ENCODE data around the gene RUNDC1. TPM values are rescaled to one million over a fixed set of nuclear protein-coding genes. Genes with fewer than 3 reads are reported as not detected.

RUNDC1 gene
- total and polyA plus RNA-seq, 7 donors = 8.7 to 17.8 (median 10.6) TPM

GRCh38 chr17:43033948-43034881 lies 53.9 kb downstream of the RUNDC1 start:
- ATAC-seq = no peak
- 51 to 60% (median 53%) methylated on average over 12 of the region's 12 CpGs for WGBS, 3 donors
- intact Hi-C loops (cut with DNase I) = no loop called here

GRCh38 chr17:43034894-43035293 lies 54.5 kb downstream of the RUNDC1 start:
- Histone ChIP-seq H3K36me3 (ENCODE audit: insufficient read depth in 1 of 2, low read depth in 1 of 2) (no peaks in the 10 kb centered on the region), H3K27me3 (ENCODE audit: insufficient read depth in 3 of 3, low read length in 2 of 3) (no peaks in the 10 kb centered on the region), H3K4me1 (peaks cover under 1% of the 10 kb centered on the region), H3K4me3 (no peak overlapping the region), H3K9me3 (no peaks in the 10 kb centered on the region), H3K27ac (no peak overlapping the region)
- ATAC-seq = no peak
- no peak for TF ChIP-seq CTCF (IDR thresholded peaks at IDR 0.05)
- 72 to 83% (median 81%) methylated on average over 3 of the region's 3 CpGs for WGBS, 3 donors
- intact Hi-C loops (cut with DNase I) = no loop called here
- no peak for DNase-seq

More at GRCh38 chr17:43033948-43034881, 53.9 kb downstream of the RUNDC1 start:
- H3K4me1 ChIP-seq = peaks cover 4% of the 10 kb centered on the region
- TF ChIP-seq CTCF (IDR thresholded peaks at IDR 0.05) = no peak
- no peaks in the 10 kb centered on the region for H3K36me3 ChIP-seq (ENCODE audit: insufficient read depth in 1 of 2, low read depth in 1 of 2)
- no peaks in the 10 kb centered on the region for H3K9me3 ChIP-seq
- H3K27ac ChIP-seq = no peak overlapping the region
- no peak overlapping the region for H3K4me3 ChIP-seq
- no peak for DNase-seq
- H3K27me3 ChIP-seq (ENCODE audit: insufficient read depth in 3 of 3, low read length in 2 of 3) = no peaks in the 10 kb centered on the region

GRCh38 chr17:43039646-43040045 lies 59.3 kb downstream of the RUNDC1 start:
- Histone ChIP-seq H3K9me3 (no peaks in the 10 kb centered on the region), H3K4me1 (no peaks in the 10 kb centered on the region), H3K27ac (no peak overlapping the region), H3K36me3 (ENCODE audit: insufficient read depth in 1 of 2, low read depth in 1 of 2) (no peaks in the 10 kb centered on the region), H3K4me3 (no peak overlapping the region), H3K27me3 (ENCODE audit: insufficient read depth in 3 of 3, low read length in 2 of 3) (no peaks in the 10 kb centered on the region)
- 88 to 93% (median 92%) methylated on average over 2 of the region's 2 CpGs for WGBS, 3 donors
- no peak for ATAC-seq
- no peak for DNase-seq
- intact Hi-C loops (cut with DNase I) = no loop called here
- TF ChIP-seq CTCF (IDR thresholded peaks at IDR 0.05) = no peak

- Histone ChIP-seq H3K36me3 (ENCODE audit: insufficient read depth in 1 of 2, low read depth in 1 of 2) (peaks cover 0 to 7% of the 10 kb centered on the region in 2 donors), H3K4me1 (no peaks in the 10 kb centered on the region), H3K27ac (no peak overlapping the region), H3K9me3 (no peaks in the 10 kb centered on the region), H3K27me3 (ENCODE audit: insufficient read depth in 3 of 3, low read length in 2 of 3) (no peaks in the 10 kb centered on the region), H3K4me3 (no peak overlapping the region)
- no peak for DNase-seq
- 78 to 87% (median 85%) methylated on average over 2 of the region's 2 CpGs for WGBS, 3 donors
- no peak for ATAC-seq
- intact Hi-C loops (cut with DNase I) = no loop called here
- no peak for TF ChIP-seq CTCF (IDR thresholded peaks at IDR 0.05)
Observed at GRCh38 chr17:43040655-43041054, 60.3 kb downstream of the RUNDC1 start.

Measured in psoas muscle (tissue), 8 donors.